Mammary epithelial cell (primary cell): ENCODE data around the gene CAMSAP1.

Experiments used
- EZH2 ChIP-seq: IDR thresholded peaks from 2 replicates; pipeline ENCODE4 v1.6.1; 2012; ENCODE audit warnings: low read length, inconsistent platforms, borderline replicate concordance
- TF ChIP-seq, protein P1 (sequence below), 2 donors: IDR thresholded peaks in 1 of 2; conservative IDR thresholded peaks in 1 of 2; 2 replicates each; pipeline ENCODE4 v1.5.1; 2011 to 2012; ENCODE audit warnings: inconsistent platforms in 2 of 2, low read length in 2 of 2, mild to moderate bottlenecking in 2 of 2, control low read depth in 1 of 2, low read depth in 1 of 2; ENCODE audit not compliant: insufficient read depth in 1 of 2; ENCODE audit errors: extremely low read depth in 1 of 2

DNA sequence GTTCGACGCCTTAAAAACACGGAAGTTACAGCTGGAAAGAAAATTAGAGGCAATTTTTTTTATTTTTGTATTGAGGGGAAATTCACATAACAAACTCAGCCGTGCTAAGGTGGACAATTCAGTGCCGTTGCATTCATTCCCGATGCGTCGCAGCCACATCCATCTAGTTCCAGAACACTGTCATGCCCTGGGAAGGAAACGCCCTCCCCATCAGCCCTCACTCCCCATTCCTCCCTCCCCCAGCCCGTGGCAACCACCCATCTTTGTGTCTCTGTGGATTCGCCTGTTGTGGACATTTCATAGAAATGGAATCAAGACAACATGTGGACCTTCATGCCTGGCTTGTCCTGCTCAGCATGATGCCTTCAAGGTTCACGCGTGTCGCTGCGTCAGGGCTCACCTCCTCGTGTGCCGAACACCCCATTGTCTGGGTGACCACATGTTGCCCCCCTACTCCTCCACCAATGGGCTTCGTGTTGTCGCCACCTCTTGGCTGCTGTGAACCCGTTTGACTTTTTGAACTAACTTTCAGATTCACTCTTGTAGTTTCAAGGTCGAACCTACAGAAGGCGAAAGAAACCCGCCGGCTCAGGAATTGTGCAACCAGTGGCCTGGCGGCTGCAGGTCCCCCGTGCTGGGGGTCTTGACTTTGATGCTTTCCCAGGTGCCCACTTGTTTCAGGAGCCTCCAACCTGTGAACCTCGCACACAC, 17.4 kb upstream of the CAMSAP1 start:
- TF ChIP-seq, protein P1, sequence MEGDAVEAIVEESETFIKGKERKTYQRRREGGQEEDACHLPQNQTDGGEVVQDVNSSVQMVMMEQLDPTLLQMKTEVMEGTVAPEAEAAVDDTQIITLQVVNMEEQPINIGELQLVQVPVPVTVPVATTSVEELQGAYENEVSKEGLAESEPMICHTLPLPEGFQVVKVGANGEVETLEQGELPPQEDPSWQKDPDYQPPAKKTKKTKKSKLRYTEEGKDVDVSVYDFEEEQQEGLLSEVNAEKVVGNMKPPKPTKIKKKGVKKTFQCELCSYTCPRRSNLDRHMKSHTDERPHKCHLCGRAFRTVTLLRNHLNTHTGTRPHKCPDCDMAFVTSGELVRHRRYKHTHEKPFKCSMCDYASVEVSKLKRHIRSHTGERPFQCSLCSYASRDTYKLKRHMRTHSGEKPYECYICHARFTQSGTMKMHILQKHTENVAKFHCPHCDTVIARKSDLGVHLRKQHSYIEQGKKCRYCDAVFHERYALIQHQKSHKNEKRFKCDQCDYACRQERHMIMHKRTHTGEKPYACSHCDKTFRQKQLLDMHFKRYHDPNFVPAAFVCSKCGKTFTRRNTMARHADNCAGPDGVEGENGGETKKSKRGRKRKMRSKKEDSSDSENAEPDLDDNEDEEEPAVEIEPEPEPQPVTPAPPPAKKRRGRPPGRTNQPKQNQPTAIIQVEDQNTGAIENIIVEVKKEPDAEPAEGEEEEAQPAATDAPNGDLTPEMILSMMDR (conservative IDR thresholded peaks at IDR 0.05 in 1 of 2, IDR thresholded peaks at IDR 0.05 in 1 of 2; ENCODE audit: extremely low read depth in 1 of 2, insufficient read depth in 1 of 2, low read depth in 1 of 2, low read length in 2 of 2), result no peak
- no peak for TF ChIP-seq EZH2
